Amniotic stem cell (primary cell): ENCODE measurements around the gene TTC27.

Source experiments
- DNase-seq: peaks from one replicate; lab custom pipeline; 2025; lab: John Stamatoyannopoulos, UW

TTC27 gene

GRCh38 chr2:32755666-32756065, 127.8 kb downstream of the TTC27 start:
- no peak for DNase-seq

GRCh38 chr2:32756074-32756727, 128.4 kb downstream of the TTC27 start:
- DNase-seq: no peak

- no peak for DNase-seq
Measured at GRCh38 chr2:32758232-32758631, 130.4 kb downstream of the TTC27 start.

GRCh38 chr2:32760628-32761027, 132.8 kb downstream of the TTC27 start:
- DNase-seq: no peak

GRCh38 chr2:32768387-32769174, 140.7 kb downstream of the TTC27 start:
- DNase-seq: no peak

GRCh38 chr2:32770360-32770759, 142.5 kb downstream of the TTC27 start:
- DNase-seq: no peak

GRCh38 chr2:32772638-32773447, 145.0 kb downstream of the TTC27 start:
- DNase-seq: no peak

- DNase-seq: no peak
Measured at GRCh38 chr2:32773448-32773808, 145.6 kb downstream of the TTC27 start.

- no peak for DNase-seq
Measured at GRCh38 chr2:32775954-32776353, 148.1 kb downstream of the TTC27 start.

GRCh38 chr2:32777714-32778113, 149.9 kb downstream of the TTC27 start:
- DNase-seq: no peak

- DNase-seq: no peak
Measured at GRCh38 chr2:32780961-32781360, 153.1 kb downstream of the TTC27 start.

GRCh38 chr2:32783469-32783868, 155.6 kb downstream of the TTC27 start:
- no peak for DNase-seq

- no peak for DNase-seq
Measured at GRCh38 chr2:32783933-32784332, 156.1 kb downstream of the TTC27 start.

GRCh38 chr2:32787207-32787606, 159.4 kb downstream of the TTC27 start:
- no peak for DNase-seq

GRCh38 chr2:32788114-32788513, 160.3 kb downstream of the TTC27 start:
- no peak for DNase-seq

GRCh38 chr2:32792416-32792815, 164.6 kb downstream of the TTC27 start:
- DNase-seq: no peak

GRCh38 chr2:32798829-32799228, 171.0 kb downstream of the TTC27 start:
- DNase-seq: no peak

GRCh38 chr2:32801741-32802140, 173.9 kb downstream of the TTC27 start:
- DNase-seq: no peak

GRCh38 chr2:32802877-32803276, 175.0 kb downstream of the TTC27 start:
- DNase-seq: no peak

- DNase-seq: no peak
Measured at GRCh38 chr2:32804205-32804604, 176.4 kb downstream of the TTC27 start.

- no peak for DNase-seq
Measured at GRCh38 chr2:32805104-32806095, 177.6 kb downstream of the TTC27 start.

- no peak for DNase-seq
Measured at GRCh38 chr2:32806857-32807256, 179.0 kb downstream of the TTC27 start.
